Upper lobe of left lung (tissue), 6 donors: ENCODE data around the gene RSPH10B. TPM values are rescaled to one million over a fixed set of nuclear protein-coding genes. Genes with fewer than 3 reads are reported as not detected.
"Not testable (repeated sequence)": the region's sequence is repeated elsewhere in the genome, so short reads cannot be mapped to it uniquely, and the experiment has no call there.

Source experiments
- ATAC-seq, 2 donors: fragments of 200-7000 bp; cut with Tn5 transposase; one replicate each; pipeline ENCODE4 v1.9.1; 2022; ENCODE audit warnings: mild to moderate bottlenecking in 2 of 2, moderate library complexity in 2 of 2; ENCODE audit not compliant: low FRiP score in 2 of 2
- DNase-seq, 2 donors: peaks; one replicate each; pipeline ENCODE4 v3.0.0-alpha.2; 2019 to 2020
- H3K27ac ChIP-seq, 4 donors: fragments of 200-600 bp; sonication (generic); one replicate each; pipeline ENCODE4 v1.5.1; 2016 to 2019
- H3K27me3 ChIP-seq, 4 donors: fragments of 200-600 bp; sonication (generic); one replicate each; pipeline ENCODE4 v1.5.1; 2017 to 2019
- H3K36me3 ChIP-seq, 4 donors: fragments of 200-600 bp; sonication (generic); one replicate each; pipeline ENCODE4 v1.5.1; 2016 to 2019
- H3K4me1 ChIP-seq, 4 donors: fragments of 200-600 bp; sonication (generic); one replicate each; pipeline ENCODE4 v1.5.1; 2018 to 2019
- H3K4me3 ChIP-seq, 4 donors: fragments of 200-600 bp; sonication (generic); one replicate each; pipeline ENCODE4 v1.5.1; 2017 to 2019; ENCODE audit warnings: mild to moderate bottlenecking in 2 of 4, moderate library complexity in 1 of 4
- H3K9me3 ChIP-seq, 4 donors: fragments of 200-600 bp; sonication (generic); one replicate each; pipeline ENCODE4 v1.5.1; 2018 to 2019
- EP300 ChIP-seq, 4 donors: sonication (generic); formaldehyde crosslinking; IDR thresholded peaks; one replicate each; pipeline ENCODE4 v1.5.1; 2017; ENCODE audit warnings: antibody characterized with exemption in 4 of 4, control low read depth in 2 of 4
- POLR2A ChIP-seq, 4 donors: fragments of 450-650 bp; IDR thresholded peaks; one replicate each; pipeline ENCODE4 v1.5.1; 2016 to 2017; ENCODE audit warnings: antibody characterized with exemption in 4 of 4, mild to moderate bottlenecking in 2 of 4
- POLR2AphosphoS5 ChIP-seq, 2 donors: sonication (generic); formaldehyde crosslinking; IDR thresholded peaks; one replicate each; pipeline ENCODE4 v1.5.1; 2017; ENCODE audit warnings: antibody characterized with exemption in 2 of 2
- WGBS, 2 donors: methylation state at CpG; one replicate each; pipeline ENCODE4 v1.1.5; 2017 to 2018; 5-methylcytosine and 5-hydroxymethylcytosine counted together
- total RNA-seq, 6 donors: library from RNA; depleted of rRNA in 4 of 6; stranded (reverse); fragments of >200 nt in 4 of 6; gene quantifications; one replicate each; pipeline versions ENCODE4 v1.1.0 to v1.2.1, GENCODE V29; 2016 to 2021
- TF ChIP-seq, protein P1 (sequence below), 6 experiments: fragments of 450-650 bp in 4 of 6; fragments of 200-600 bp in 2 of 6; sonication (generic) in 2 of 6; IDR thresholded peaks; one replicate each; pipeline ENCODE4 v1.5.1; 2016 to 2019; ENCODE audit warnings: antibody characterized with exemption in 6 of 6
- donor health status: DM: no; HTN: no; CAD: no; lungs with moderate emphysema.
- donor health status: DM: no; HTN: yes; CAD: no; lungs with severe emphysema.

RSPH10B gene
- 10 to 100 TPM in 2 of 6 donors, 1 to 10 TPM in 3, under 1 TPM in 1; 0.20 to 20.5 (median 4.4) TPM for total RNA-seq

DNA sequence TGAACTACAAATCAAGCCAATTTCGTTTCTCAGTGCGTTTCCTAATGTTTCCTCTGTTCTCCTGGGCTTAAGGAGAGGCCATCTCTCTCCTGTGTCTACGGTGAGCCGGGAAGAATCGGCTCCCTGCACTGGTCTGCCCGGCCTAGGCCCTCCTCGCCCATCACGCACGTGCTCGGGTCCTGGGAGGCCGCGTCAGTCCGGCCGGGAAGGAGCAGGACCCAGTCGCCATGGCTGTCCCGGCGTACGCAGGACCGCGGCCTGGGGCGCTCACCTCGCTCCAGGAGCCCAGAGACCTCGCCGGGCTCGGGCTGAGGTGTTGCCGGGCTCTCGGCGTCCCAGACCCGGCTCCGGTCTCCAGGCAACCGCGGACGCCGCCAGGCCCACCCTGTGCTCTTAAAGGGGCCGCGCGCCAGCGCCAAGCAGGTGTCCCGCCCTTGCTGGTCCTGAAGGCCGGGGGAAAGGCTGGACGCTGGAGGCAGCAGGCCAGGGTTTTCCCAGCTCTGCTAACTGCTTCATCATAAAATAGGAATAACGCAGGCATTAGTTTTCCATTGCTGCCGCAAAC lies at the start of gene RSPH10B:
Gene RSPH10B, minus strand, starts transcription at position 343 of the 565 bp plus-strand sequence. CDS start 3,573 bp downstream, outside the sequence.
- H3K4me3 ChIP-seq, DNase-seq, H3K27ac ChIP-seq, H3K4me1 ChIP-seq, H3K36me3 ChIP-seq, H3K9me3 ChIP-seq, H3K27me3 ChIP-seq: not testable (repeated sequence)
- ATAC-seq = peak in 1 of 2 donors; percentile 61
- 20% methylated on average over 1 of the region's 43 CpGs; no CpG with 5 or more reads in 1 of the 2 donors for WGBS, 2 donors

DNA sequence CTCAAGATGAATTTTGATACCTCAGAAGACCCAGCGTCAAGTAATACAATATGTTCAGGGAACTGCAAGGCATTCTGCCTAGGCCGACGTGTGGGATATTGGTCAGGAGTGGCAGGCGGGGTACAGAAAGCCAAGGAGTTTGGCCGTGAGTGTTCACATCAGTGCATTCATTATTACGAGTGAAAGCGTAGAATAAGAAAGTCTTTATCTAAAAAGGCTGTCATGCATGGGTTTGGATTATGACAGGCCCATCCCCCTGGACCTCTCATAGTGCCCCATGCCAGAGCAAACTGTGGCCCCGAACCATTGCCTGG lies 46.1 kb upstream of the RSPH10B start:
- Histone ChIP-seq H3K9me3 (no peaks in the 10 kb centered on the region), H3K36me3 (peaks cover 18 to 65% (median 52%) of the 10 kb centered on the region in 4 donors), H3K4me3 (no peak overlapping the region), H3K27ac (peak overlapping the region in 1 of 4 donors; percentile 3), H3K27me3 (no peaks in the 10 kb centered on the region), H3K4me1 (peaks cover 5 to 20% (median 18%) of the 10 kb centered on the region in 4 donors)
- TF ChIP-seq POLR2A (IDR thresholded peaks at IDR 0.05) = no peak
- TF ChIP-seq, protein P1, sequence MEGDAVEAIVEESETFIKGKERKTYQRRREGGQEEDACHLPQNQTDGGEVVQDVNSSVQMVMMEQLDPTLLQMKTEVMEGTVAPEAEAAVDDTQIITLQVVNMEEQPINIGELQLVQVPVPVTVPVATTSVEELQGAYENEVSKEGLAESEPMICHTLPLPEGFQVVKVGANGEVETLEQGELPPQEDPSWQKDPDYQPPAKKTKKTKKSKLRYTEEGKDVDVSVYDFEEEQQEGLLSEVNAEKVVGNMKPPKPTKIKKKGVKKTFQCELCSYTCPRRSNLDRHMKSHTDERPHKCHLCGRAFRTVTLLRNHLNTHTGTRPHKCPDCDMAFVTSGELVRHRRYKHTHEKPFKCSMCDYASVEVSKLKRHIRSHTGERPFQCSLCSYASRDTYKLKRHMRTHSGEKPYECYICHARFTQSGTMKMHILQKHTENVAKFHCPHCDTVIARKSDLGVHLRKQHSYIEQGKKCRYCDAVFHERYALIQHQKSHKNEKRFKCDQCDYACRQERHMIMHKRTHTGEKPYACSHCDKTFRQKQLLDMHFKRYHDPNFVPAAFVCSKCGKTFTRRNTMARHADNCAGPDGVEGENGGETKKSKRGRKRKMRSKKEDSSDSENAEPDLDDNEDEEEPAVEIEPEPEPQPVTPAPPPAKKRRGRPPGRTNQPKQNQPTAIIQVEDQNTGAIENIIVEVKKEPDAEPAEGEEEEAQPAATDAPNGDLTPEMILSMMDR (IDR thresholded peaks at IDR 0.05) = no peak
- TF ChIP-seq EP300 (IDR thresholded peaks at IDR 0.05) = no peak
- no peak for TF ChIP-seq POLR2AphosphoS5 (IDR thresholded peaks at IDR 0.05)
- DNase-seq (no peak), ATAC-seq (no peak)
- 93 to 94% methylated on average over 8 of the region's 8 CpGs for WGBS, 2 donors

GRCh38 chr7:6015917-6016652 lies 45.6 kb upstream of the RSPH10B start:
- 80 to 81% methylated on average over 8 of the region's 8 CpGs for WGBS, 2 donors

DNA sequence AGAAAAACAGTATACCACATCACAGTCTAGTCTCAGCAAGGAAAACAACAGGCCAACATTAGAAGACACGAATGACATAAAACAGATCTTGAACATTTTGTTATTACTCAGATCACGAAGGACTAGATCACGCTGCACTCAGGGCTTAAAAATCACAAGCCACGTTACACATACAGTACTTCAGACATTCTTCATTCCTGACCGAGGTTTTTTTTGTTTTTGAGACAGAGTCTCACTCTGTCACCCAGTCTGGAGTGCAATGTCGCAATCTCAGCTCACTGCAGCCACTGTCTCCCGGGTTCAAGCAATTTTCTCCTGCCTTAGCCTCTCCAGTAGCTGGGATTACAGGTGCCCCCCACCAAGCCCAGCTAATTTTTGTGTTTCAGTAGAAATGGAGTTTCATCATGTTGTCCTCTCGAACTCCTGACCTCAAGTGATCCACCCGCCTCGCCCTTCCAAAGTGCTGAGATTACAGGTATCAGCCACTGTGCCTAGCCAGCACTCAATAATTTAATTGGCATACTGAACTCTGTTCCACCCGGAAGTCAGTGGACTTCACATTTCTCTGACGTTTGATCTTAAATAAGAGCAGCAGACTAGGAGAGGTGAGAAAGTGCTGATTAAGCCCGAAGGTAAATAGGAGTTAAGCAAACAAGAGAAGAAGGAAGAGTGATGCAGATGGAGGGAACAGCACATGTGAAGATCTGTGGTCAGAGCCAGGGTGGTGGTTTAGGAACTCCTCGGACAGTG lies 42.0 kb upstream of the RSPH10B start:
- ATAC-seq (peak in 1 of 2 donors; percentile 64), DNase-seq (peak in 1 of 2 donors; percentile 62)
- Histone ChIP-seq H3K27me3 (no peaks in the 10 kb centered on the region), H3K4me3 (no peak overlapping the region), H3K9me3 (no peaks in the 10 kb centered on the region), H3K36me3 (peaks cover 4 to 25% (median 16%) of the 10 kb centered on the region in 4 donors), H3K4me1 (peaks cover 22 to 46% (median 29%) of the 10 kb centered on the region in 4 donors), H3K27ac (peak overlapping the region in 3 of 4 donors; percentile 38 to 70 (median 60))
- TF ChIP-seq POLR2A (IDR thresholded peaks at IDR 0.05) (no peak), EP300 (IDR thresholded peaks at IDR 0.05) (no peak), POLR2AphosphoS5 (IDR thresholded peaks at IDR 0.05) (no peak)
- TF ChIP-seq, protein P1 (IDR thresholded peaks at IDR 0.05) = no peak
- 62% methylated on average over 14 of the region's 14 CpGs for WGBS, 2 donors

More at GRCh38 chr7:6015917-6016652, 45.6 kb upstream of the RSPH10B start:
- Histone ChIP-seq H3K9me3 (no peaks in the 10 kb centered on the region), H3K27me3 (no peaks in the 10 kb centered on the region), H3K27ac (peak overlapping the region; percentile 3 to 46 (median 32)), H3K4me3 (no peak overlapping the region), H3K4me1 (peaks cover 7 to 22% (median 19%) of the 10 kb centered on the region in 4 donors), H3K36me3 (peaks cover 18 to 60% (median 47%) of the 10 kb centered on the region in 4 donors)
- DNase-seq (peak in 1 of 2 donors; percentile 67), ATAC-seq (peak; percentile 41 to 77)
- TF ChIP-seq POLR2A (IDR thresholded peaks at IDR 0.05) = peak in 1 of 4 donors; percentile 19
- TF ChIP-seq, protein P1 (IDR thresholded peaks at IDR 0.05) = no peak
- no peak for TF ChIP-seq EP300 (IDR thresholded peaks at IDR 0.05)
- no peak for TF ChIP-seq POLR2AphosphoS5 (IDR thresholded peaks at IDR 0.05)

DNA sequence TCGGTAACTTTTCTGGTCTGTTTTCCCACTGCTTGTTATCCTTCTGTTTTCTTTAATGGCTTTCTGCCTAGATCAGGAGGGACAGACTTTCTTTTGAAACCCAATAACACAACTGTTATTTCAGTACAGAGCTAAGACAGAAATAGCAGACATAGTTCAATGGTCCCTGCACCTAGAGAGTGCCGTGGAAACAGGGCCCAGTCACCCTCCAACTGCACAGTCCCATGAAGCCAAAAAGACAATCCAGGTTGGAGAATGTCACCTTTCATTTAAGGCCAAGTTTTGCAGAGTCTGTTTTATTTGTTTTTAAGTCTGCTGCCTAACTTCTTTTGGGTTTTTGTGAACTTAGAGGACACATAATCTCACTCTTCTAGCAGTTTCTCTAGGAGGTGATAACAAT lies 41.1 kb upstream of the RSPH10B start:
- no peaks in the 10 kb centered on the region for H3K9me3 ChIP-seq
- H3K27ac ChIP-seq = peak overlapping the region in 3 of 4 donors; percentile 38 to 70 (median 60)
- TF ChIP-seq POLR2A (IDR thresholded peaks at IDR 0.05) (no peak), EP300 (IDR thresholded peaks at IDR 0.05) (no peak), POLR2AphosphoS5 (IDR thresholded peaks at IDR 0.05) (no peak)
- TF ChIP-seq, protein P1 (IDR thresholded peaks at IDR 0.05) = no peak
- 92 to 94% methylated on average over 2 of the region's 2 CpGs for WGBS, 2 donors
- H3K27me3 ChIP-seq = no peaks in the 10 kb centered on the region
- ATAC-seq (no peak), DNase-seq (no peak)
- peaks cover 2 to 15% (median 11%) of the 10 kb centered on the region in 4 donors for H3K36me3 ChIP-seq
- H3K4me1 ChIP-seq = peaks cover 22 to 46% (median 29%) of the 10 kb centered on the region in 4 donors
- no peak overlapping the region for H3K4me3 ChIP-seq

- 90 to 93% methylated on average over 8 of the region's 8 CpGs for WGBS, 2 donors
- ATAC-seq, H3K9me3 ChIP-seq, DNase-seq, H3K27me3 ChIP-seq, H3K4me3 ChIP-seq, H3K36me3 ChIP-seq: not testable (repeated sequence)
- H3K4me1 ChIP-seq = peaks cover 17 to 43% (median 22%) of the 10 kb centered on the region in 4 donors
- peak overlapping the region in 2 of 4 donors; percentile 91 to 96 for H3K27ac ChIP-seq
These were observed 39.9 kb upstream of the RSPH10B start for GRCh38 chr7:6010370-6010769.
